Left kidney (tissue), 2 donors: Measurements from ENCODE around the gene BCR. TPM values are rescaled to one million over a fixed set of nuclear protein-coding genes. Genes with fewer than 3 reads are reported as not detected.

ENCODE experiments used
- DNase-seq: peaks from one replicate; pipeline ENCODE4 v3.0.0-alpha.2; 2013
- polyA plus RNA-seq: library from polyadenylated mRNA; unstranded; fragments of 120-200 nt; gene quantifications from one replicate; pipeline ENCODE4 v1.2.1, GENCODE V29; 2013; ENCODE audit not compliant: insufficient read length

The BCR gene
- polyA plus RNA-seq, 1 donor, result 54.6 TPM

GRCh38 chr22:23230348-23231068 lies 50.2 kb downstream of the BCR start:
- DNase-seq, result no peak

- DNase-seq, result no peak
These were observed 51.3 kb downstream of the BCR start for GRCh38 chr22:23231471-23232093.

GRCh38 chr22:23232094-23232905 lies 52.0 kb downstream of the BCR start:
- no peak for DNase-seq

- DNase-seq, result no peak
These were observed 52.8 kb downstream of the BCR start for GRCh38 chr22:23233084-23233531.

- no peak for DNase-seq
These were observed 53.6 kb downstream of the BCR start for GRCh38 chr22:23233752-23234408.

GRCh38 chr22:23234409-23235161 lies 54.3 kb downstream of the BCR start:
- DNase-seq, result no peak

- DNase-seq, result no peak
These were observed 55.1 kb downstream of the BCR start for GRCh38 chr22:23235425-23235824.

- DNase-seq, result no peak
These were observed 55.7 kb downstream of the BCR start for GRCh38 chr22:23236026-23236425.

GRCh38 chr22:23236440-23237184 lies 56.3 kb downstream of the BCR start:
- no peak for DNase-seq

- DNase-seq, result peak; percentile 67
These were observed 57.0 kb downstream of the BCR start for GRCh38 chr22:23237201-23237798.

- DNase-seq, result no peak
These were observed 57.5 kb downstream of the BCR start for GRCh38 chr22:23237841-23238240.

- DNase-seq, result no peak
These were observed 58.4 kb downstream of the BCR start for GRCh38 chr22:23238707-23239106.

GRCh38 chr22:23239429-23239828 lies 59.1 kb downstream of the BCR start:
- DNase-seq, result no peak

GRCh38 chr22:23240639-23241389 lies 60.5 kb downstream of the BCR start:
- no peak for DNase-seq

- no peak for DNase-seq
These were observed 61.5 kb downstream of the BCR start for GRCh38 chr22:23241562-23242472.

- DNase-seq, result no peak
These were observed 62.2 kb downstream of the BCR start for GRCh38 chr22:23242473-23243001.

GRCh38 chr22:23243006-23243573 lies 62.8 kb downstream of the BCR start:
- no peak for DNase-seq
